DOHH2 (cell line): ENCODE measurements around the gene APOD.
"Not testable (repeated sequence)": the region's sequence is repeated elsewhere in the genome, so short reads cannot be mapped to it uniquely, and the experiment has no call there.

Experiments used
- H3F3A ChIP-seq: fragments of 200-600 bp; sonication (generic), shearing (Covaris generic); 2 replicates; pipeline ENCODE4 v1.6.0; 2016; ENCODE audit warnings: antibody characterized with exemption, mild to moderate bottlenecking; ENCODE audit not compliant: control insufficient read depth, insufficient read depth
- H3K27ac ChIP-seq: fragments of 200-600 bp; sonication (generic); 2 replicates; pipeline ENCODE4 v1.5.1; 2014; ENCODE audit warnings: low read depth, mild to moderate bottlenecking, low read length, moderate library complexity
- H3K27me3 ChIP-seq: fragments of 200-600 bp; sonication (generic); 2 replicates; pipeline ENCODE4 v1.6.1; 2014; ENCODE audit warnings: mild to moderate bottlenecking, low read length, mixed read lengths; ENCODE audit not compliant: control insufficient read depth
- H3K36me3 ChIP-seq: fragments of 200-600 bp; sonication (generic); 2 replicates; pipeline ENCODE4 v1.6.1; 2014; ENCODE audit warnings: mild to moderate bottlenecking, low read length, moderate library complexity, mixed read lengths; ENCODE audit not compliant: control insufficient read depth
- H3K4me1 ChIP-seq: fragments of 200-600 bp; sonication (generic); 2 replicates; pipeline ENCODE4 v1.6.1; 2014; ENCODE audit warnings: mild to moderate bottlenecking, low read length, mixed read lengths; ENCODE audit not compliant: control insufficient read depth
- H3K4me2 ChIP-seq: fragments of 200-600 bp; sonication (generic); 2 replicates; pipeline ENCODE4 v1.6.0; 2014; ENCODE audit warnings: mild to moderate bottlenecking, low read length, moderate library complexity
- H3K4me3 ChIP-seq: fragments of 200-600 bp; sonication (generic); 2 replicates; pipeline ENCODE4 v1.5.1; 2014; ENCODE audit warnings: mild to moderate bottlenecking, low read length, mixed read lengths
- H3K79me2 ChIP-seq: fragments of 200-600 bp; sonication (generic); 2 replicates; pipeline ENCODE4 v1.6.1; 2014; ENCODE audit warnings: mild to moderate bottlenecking, low read length, mixed read lengths; ENCODE audit not compliant: control insufficient read depth
- H3K9me2 ChIP-seq: fragments of 200-600 bp; sonication (generic); replicated peaks from 2 replicates; pipeline ENCODE4 v1.6.1; 2014; ENCODE audit warnings: mild to moderate bottlenecking, low read length, mixed read lengths; ENCODE audit not compliant: control insufficient read depth
- H3K9me3 ChIP-seq: fragments of 200-600 bp; sonication (generic); 2 replicates; pipeline ENCODE4 v1.6.1; 2014; ENCODE audit warnings: antibody characterized with exemption, low read length, mixed read lengths; ENCODE audit not compliant: control insufficient read depth, insufficient read depth
- H4K20me1 ChIP-seq: fragments of 200-600 bp; sonication (generic); 2 replicates; pipeline ENCODE4 v1.6.0; 2014; ENCODE audit warnings: low read depth, mild to moderate bottlenecking, antibody characterized with exemption, low read length, moderate library complexity; ENCODE audit not compliant: control insufficient read depth, insufficient read depth

APOD gene

DNA sequence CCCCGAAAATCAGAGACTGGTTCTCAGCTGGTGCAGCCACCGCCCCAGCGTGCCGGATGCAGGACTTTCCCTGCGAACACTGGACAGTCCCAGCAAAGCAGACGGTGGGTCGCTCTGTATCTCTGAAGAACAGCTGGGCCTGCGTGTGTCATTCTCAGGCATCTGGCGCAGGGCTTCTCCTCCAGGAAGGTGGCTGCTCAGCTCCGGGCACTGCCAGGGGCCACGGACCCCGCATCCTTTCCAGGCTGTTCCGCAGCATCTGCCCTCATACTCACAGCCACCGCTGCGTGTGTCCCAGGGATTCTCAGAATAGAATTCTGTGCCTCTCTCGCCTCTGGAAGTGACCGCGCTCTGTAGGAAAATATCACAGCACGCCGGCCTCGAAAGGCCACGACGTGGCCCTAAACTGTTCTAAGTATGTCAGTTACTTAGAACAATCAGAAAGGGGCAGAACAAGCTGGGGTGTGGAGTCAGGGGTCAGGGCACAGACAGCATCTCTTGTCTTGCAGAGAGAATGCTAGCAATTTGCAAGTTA lies 44.7 kb upstream of the APOD start:
- H3K9me3 ChIP-seq, H3K27me3 ChIP-seq, H3K4me2 ChIP-seq, H3K4me1 ChIP-seq, H3K79me2 ChIP-seq, H3K9me2 ChIP-seq, H3K27ac ChIP-seq, H4K20me1 ChIP-seq, H3F3A ChIP-seq, H3K36me3 ChIP-seq, H3K4me3 ChIP-seq: not testable (repeated sequence)

DNA sequence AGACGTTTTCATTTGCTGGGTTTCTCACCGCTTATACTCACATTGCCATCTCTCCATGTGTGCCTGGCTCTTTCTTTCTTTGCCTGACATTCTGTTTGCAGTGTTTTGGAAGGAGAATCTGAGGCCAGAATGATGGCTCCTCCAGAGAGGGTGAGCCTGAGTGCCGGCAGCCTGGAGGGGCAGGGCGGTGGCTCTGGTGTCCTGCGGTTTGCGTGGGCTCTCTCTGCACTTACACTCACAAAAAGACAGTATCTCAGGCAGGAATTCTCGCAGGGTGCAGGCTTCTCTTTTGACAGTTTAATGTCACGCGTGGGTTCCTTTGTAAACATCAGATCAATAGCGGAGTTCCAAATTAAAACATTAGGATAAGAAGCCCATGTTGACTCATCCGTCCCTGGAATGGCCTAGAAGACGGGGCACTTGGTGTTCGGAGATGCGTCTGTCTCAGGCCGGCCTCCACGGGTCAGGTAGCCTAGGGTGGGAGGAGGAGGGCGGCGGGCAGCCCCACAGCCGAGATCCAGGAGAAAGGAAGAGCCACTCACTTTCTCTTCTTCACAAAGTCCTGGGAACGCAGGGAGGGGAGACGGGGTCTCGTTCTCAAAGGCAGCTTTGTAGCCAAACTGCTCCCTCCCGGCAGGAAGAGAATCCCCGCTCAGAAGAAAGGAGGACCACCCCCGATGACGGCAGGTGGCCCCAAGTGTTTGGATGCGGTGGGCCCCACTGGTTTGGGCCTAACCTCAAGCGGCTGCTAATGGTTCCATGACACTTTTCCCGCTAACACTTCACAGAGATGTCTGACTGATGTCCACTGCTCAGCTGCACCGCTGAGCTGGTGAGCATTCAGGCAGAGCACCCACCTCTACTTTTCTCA lies 44.0 kb upstream of the APOD start:
- not testable (repeated sequence) for H3K9me3 ChIP-seq, H3K27me3 ChIP-seq, H3K27ac ChIP-seq, H3K4me1 ChIP-seq, H3K36me3 ChIP-seq, H3K4me3 ChIP-seq, H3K4me2 ChIP-seq, H3K9me2 ChIP-seq, H3F3A ChIP-seq, H3K79me2 ChIP-seq, H4K20me1 ChIP-seq

DNA sequence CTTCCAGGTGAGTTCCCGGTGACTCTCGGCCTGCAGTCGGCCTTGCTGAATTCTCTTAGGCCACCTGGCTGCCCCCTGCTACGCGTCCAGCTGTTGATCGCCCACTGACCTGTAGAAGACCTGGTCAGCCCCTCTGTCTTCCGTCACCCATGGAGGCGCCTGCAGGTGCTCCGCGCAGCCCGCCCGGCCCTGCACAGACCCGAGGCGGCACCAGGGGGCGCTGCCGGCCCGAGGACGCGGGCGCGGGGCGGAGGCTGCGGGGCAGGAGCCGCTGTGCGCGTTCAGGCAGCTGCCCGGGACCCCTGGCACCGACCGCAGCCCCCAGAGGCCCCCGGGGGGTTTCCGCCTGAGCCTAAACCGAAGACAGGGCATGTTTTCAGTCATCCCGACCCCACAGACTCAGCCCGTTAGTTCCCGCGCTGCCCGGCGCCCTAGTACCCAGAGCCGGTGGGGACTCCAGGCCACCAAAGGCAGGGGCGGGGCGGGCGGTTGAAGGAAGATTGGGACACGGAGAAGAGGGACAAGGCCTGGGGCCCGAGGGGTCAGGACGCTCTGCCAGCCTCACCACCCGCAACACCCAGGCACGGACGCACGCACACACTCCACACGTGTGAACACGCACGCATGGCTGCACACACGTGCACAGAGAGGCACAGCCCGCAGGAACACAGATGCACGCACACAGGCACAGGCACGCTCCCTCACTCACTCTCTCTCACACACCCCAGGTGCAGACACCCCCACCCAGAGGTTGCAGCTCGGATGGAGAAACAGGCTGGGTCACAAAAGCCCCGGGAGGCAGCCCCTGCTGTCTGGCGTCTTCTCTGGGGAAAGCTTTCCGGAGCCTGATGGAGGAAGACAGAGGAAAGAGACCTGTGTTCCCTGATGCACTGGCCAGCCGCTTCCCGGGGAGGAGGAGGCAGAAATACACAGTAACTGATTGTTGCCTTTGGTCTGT lies 41.1 kb upstream of the APOD start:
- H3K79me2 ChIP-seq, H3K9me2 ChIP-seq, H3K4me2 ChIP-seq, H3K4me1 ChIP-seq, H3K27ac ChIP-seq, H3K27me3 ChIP-seq, H3F3A ChIP-seq, H3K36me3 ChIP-seq, H4K20me1 ChIP-seq, H3K4me3 ChIP-seq, H3K9me3 ChIP-seq: not testable (repeated sequence)

DNA sequence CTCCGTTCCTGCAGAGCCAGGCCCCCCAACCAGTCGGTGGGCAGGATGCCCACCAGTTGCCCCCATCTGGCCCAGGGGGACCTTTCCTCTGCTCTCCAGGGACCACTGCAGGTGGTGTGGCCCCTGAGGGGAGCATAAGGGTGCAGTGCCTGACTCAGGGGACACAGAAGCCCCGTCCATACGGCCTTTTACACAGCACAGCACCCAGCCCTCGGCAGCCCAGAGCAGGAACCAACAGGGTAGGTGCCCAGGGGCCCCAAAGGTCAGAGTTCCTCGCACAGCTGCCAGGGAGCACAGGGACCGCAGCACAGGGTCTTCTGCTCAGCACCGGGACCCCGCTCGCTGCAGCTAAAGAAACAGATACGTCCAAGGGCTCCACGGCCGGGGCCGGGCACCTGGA lies 40.4 kb upstream of the APOD start:
- H4K20me1 ChIP-seq, H3K79me2 ChIP-seq, H3K4me3 ChIP-seq, H3K4me2 ChIP-seq, H3K4me1 ChIP-seq, H3K27me3 ChIP-seq, H3K9me3 ChIP-seq, H3K36me3 ChIP-seq, H3F3A ChIP-seq, H3K9me2 ChIP-seq, H3K27ac ChIP-seq: not testable (repeated sequence)

DNA sequence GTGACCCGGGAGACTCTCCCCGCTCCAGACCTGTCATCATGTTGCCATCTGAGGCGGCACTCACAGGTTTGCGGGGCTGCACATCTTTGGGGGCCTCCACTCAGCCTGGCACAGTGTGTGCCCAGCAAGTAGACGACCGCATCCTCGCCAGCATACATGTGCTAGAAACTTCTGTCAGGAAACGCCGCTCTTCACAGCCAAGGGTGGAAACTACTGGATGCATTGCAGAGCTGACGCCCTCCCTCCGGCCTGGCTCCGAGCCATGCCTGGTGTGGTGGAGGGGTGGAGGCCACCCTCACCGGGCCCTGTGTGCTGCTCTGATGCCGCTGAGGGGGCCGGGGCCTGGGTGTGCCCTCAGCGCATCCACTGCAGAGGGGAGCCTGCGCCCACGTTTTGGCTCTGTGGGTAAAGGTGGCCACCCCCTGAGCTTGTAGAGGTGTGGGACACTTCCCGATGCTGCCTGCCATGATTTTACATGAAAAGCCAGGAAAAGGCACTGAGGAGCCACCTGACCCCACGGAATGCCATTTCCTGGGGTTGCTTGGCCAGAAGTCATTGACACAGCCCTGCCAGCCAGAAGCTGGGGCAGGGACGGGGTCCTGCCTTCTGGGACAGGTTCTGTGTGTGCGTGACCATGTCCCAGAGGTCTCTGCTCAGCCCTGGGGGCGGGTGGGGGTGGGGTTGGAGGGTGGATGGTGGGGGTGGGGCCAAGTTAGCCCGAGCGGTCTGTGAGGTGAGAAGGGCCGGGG lies 39.7 kb upstream of the APOD start:
- H3K4me2 ChIP-seq, H3K4me3 ChIP-seq, H4K20me1 ChIP-seq, H3K27ac ChIP-seq, H3K9me2 ChIP-seq, H3K36me3 ChIP-seq, H3F3A ChIP-seq, H3K4me1 ChIP-seq, H3K9me3 ChIP-seq, H3K27me3 ChIP-seq, H3K79me2 ChIP-seq: not testable (repeated sequence)

DNA sequence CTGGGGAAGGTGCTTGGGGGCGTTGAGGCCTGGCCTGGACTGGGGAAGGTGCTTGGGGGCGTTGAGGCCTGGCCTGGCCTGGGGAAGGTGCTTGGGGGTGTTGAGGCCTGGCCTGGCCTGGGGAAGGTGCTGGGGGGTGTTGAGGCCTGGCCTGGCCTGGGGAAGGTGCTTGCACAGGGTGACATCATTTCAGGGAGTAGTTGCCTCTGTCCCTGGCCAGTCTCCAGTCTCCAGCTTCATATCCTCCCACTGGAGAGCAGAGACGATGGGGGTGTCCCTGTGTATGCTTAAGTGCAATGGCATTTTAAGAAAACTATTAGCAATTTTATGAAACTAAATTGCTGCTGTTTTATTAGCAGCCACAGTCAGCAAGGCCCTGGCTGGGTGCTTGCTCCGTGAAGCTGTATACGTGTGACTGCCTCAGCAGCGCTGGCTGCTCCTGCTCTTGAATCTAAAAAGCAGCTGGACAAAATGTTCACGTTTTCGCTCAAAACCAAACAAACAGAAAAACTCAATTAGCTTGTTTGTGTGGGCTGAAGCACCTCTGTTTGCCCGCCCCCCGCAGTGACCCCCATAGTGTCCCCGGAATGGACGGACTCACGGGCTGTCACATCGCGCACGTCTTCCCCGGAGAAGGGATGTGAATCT lies 38.9 kb upstream of the APOD start:
- not testable (repeated sequence) for H3K4me1 ChIP-seq, H3K36me3 ChIP-seq, H3K9me2 ChIP-seq, H3K4me3 ChIP-seq, H3K27me3 ChIP-seq, H3K79me2 ChIP-seq, H3F3A ChIP-seq, H3K4me2 ChIP-seq, H3K9me3 ChIP-seq, H3K27ac ChIP-seq, H4K20me1 ChIP-seq

DNA sequence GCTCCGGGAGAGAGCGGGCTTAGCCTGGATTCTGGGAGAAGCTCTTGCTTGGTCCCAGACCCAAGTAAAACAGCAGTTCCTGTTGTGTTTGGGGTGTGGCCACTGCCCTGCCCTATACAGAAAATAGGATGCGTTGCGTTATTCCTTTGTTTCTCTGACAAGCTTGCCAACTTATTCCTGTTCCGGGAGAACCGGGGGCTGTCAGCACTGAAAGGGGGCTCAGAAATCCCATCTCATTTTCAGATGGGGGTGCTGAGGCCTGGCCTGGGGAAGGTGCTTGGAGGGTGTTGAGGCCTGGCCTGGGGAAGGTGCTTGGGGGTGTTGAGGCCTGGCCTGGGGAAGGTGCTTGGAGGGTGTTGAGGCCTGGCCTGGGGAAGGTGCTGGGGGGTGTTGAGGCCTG lies 38.3 kb upstream of the APOD start:
- H3K4me2 ChIP-seq, H3K36me3 ChIP-seq, H3K27me3 ChIP-seq, H3K4me1 ChIP-seq, H3K79me2 ChIP-seq, H3K9me3 ChIP-seq, H3K9me2 ChIP-seq, H3K27ac ChIP-seq, H3K4me3 ChIP-seq, H4K20me1 ChIP-seq, H3F3A ChIP-seq: not testable (repeated sequence)
